Measurements from ENCODE around the gene HELQ.

The HELQ gene

GRCh38 chr4:83393908-83394307 lies 61.7 kb downstream of the HELQ start:
- Histone ChIP-seq H3K9me3 (peaks cover 12% of the 10 kb centered on the region), H4K20me1 (no peaks in the 10 kb centered on the region), H3K4me1 (peaks cover 18% of the 10 kb centered on the region), H3K4me2 (no peak overlapping the region), H3K4me3 (no peak overlapping the region), H3K27me3 (no peaks in the 10 kb centered on the region), H3K27ac (no peak overlapping the region), H3K36me3 (peaks cover 22% of the 10 kb centered on the region), H3K9ac (no peak overlapping the region)
- TF ChIP-seq Cebpa-rat (IDR thresholded peaks at IDR 0.05), result no peak

DNA sequence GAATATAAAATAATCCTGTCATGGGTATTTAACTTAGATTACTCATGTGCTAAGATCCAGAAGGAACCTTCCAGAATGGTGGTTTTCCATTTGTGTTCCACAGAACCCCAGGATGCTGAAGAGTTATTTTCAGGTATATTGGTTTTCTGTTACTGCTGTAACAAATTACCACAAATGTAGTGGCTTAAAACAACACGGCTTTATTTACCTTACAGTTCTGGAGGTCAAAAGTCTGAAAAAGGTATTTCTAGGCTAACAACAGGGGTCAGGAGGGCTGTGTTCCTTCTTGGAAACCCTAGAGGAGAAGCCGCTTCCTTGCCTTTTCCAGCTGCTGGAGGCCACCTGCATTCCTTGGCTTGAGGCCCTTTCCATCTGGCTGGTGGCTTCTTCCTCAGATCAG lies 63.1 kb downstream of the HELQ start:
- Histone ChIP-seq H3K9ac (no peak overlapping the region), H3K36me3 (peaks cover 13% of the 10 kb centered on the region), H3K4me1 (peaks cover 32% of the 10 kb centered on the region), H3K27me3 (no peaks in the 10 kb centered on the region), H3K9me3 (peaks cover 2% of the 10 kb centered on the region), H3K4me3 (no peak overlapping the region), H3K27ac (no peak overlapping the region), H4K20me1 (no peaks in the 10 kb centered on the region), H3K4me2 (no peak overlapping the region)
- no peak for TF ChIP-seq Cebpa-rat (IDR thresholded peaks at IDR 0.05)

DNA sequence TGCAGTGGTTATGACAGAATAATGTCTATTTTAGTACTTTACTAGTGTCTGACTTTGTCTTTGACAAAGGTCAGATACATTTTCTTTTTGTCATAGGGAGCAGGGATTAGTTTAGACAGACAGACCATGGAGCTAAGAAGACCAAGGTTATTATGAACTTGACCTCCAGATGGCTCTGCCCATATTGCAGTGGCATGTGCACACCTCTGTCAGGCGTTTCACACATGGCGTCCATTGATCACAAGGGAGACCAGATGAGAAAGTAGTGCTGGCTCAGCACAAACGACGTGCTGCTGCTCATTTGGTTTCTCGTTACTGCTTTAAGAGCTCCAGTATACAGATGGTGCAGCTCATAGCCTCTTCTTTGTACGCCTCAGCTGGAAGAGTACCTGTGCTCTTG lies 64.7 kb downstream of the HELQ start:
- TF ChIP-seq Cebpa-rat (IDR thresholded peaks at IDR 0.05), result no peak
- H3K27me3 ChIP-seq, result no peaks in the 10 kb centered on the region
- no peak overlapping the region for H3K4me3 ChIP-seq

DNA sequence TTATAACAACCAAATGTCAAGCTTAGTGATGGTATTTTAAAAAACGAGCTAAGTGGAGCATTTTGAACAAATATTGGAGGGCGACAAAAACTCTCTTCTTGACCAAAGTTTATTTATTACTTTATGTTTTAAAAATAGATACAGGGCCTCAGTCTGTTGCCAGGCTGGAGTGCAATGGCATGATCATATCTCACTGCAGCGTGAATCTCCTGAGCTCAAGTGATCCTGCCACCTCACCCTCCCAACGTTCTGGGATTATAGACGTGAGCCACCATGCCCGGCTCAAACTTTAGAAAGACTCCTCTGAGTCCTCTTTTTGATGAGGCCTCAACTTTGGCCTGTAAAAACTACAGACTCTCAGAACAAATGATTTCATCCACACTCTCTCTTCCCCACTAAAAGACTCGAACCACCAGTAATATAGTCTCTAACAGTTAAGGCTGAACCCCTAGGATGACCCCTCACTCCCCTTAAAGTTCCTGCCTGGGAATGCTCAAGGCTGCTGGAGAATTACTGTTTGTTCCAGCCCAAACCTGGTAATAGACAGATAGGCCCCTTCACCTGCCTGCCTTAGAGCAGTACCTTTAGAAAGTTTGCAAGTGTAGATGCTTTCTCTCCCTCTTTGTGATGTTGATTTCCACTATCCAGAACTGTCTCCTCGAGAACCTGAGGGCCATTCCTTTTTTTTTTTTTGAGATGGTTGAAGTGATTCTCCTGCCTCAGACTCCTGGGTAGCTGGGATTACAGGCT lies 65.7 kb downstream of the HELQ start:
- TF ChIP-seq Cebpa-rat (IDR thresholded peaks at IDR 0.05), result no peak
- Histone ChIP-seq H3K9ac (peak overlapping the region; percentile 38; the same call in 1 of the 2 replicates), H3K4me3 (no peak overlapping the region), H3K27me3 (no peaks in the 10 kb centered on the region), H3K4me2 (peak overlapping the region; percentile 79), H3K9me3 (peaks cover 3% of the 10 kb centered on the region), H3K36me3 (no peaks in the 10 kb centered on the region), H4K20me1 (no peaks in the 10 kb centered on the region), H3K27ac (peak overlapping the region; percentile 89), H3K4me1 (peaks cover 58% of the 10 kb centered on the region)

More for the DNA sequence above, 64.7 kb downstream of the HELQ start:
- Histone ChIP-seq H3K36me3 (no peaks in the 10 kb centered on the region), H3K27ac (no peak overlapping the region), H4K20me1 (no peaks in the 10 kb centered on the region), H3K4me2 (no peak overlapping the region; the same call in 1 of the 2 replicates), H3K4me1 (peaks cover 48% of the 10 kb centered on the region), H3K9ac (no peak overlapping the region), H3K9me3 (peaks cover 2% of the 10 kb centered on the region; the same call in 1 of the 2 replicates)

- Histone ChIP-seq H3K4me3 (no peak overlapping the region), H3K4me1 (peaks cover 59% of the 10 kb centered on the region), H3K9ac (no peak overlapping the region; the same call in 1 of the 2 replicates), H3K4me2 (peak overlapping the region; percentile 79), H3K27ac (peak overlapping the region; percentile 89), H4K20me1 (no peaks in the 10 kb centered on the region), H3K9me3 (peaks cover 3% of the 10 kb centered on the region), H3K36me3 (no peaks in the 10 kb centered on the region), H3K27me3 (no peaks in the 10 kb centered on the region)
- TF ChIP-seq Cebpa-rat (IDR thresholded peaks at IDR 0.05), result no peak
These were observed 66.4 kb downstream of the HELQ start for GRCh38 chr4:83389037-83389720.

- Histone ChIP-seq H3K36me3 (no peaks in the 10 kb centered on the region), H3K4me2 (peak overlapping the region; percentile 79), H3K9ac (peak overlapping the region; percentile 73; the same call in 1 of the 2 replicates), H3K9me3 (peaks cover 3% of the 10 kb centered on the region), H4K20me1 (no peaks in the 10 kb centered on the region), H3K27me3 (no peaks in the 10 kb centered on the region), H3K27ac (peak overlapping the region; percentile 89), H3K4me3 (no peak overlapping the region), H3K4me1 (peaks cover 59% of the 10 kb centered on the region)
- no peak for TF ChIP-seq Cebpa-rat (IDR thresholded peaks at IDR 0.05)
These were observed 67.3 kb downstream of the HELQ start for GRCh38 chr4:83388313-83388676.

DNA sequence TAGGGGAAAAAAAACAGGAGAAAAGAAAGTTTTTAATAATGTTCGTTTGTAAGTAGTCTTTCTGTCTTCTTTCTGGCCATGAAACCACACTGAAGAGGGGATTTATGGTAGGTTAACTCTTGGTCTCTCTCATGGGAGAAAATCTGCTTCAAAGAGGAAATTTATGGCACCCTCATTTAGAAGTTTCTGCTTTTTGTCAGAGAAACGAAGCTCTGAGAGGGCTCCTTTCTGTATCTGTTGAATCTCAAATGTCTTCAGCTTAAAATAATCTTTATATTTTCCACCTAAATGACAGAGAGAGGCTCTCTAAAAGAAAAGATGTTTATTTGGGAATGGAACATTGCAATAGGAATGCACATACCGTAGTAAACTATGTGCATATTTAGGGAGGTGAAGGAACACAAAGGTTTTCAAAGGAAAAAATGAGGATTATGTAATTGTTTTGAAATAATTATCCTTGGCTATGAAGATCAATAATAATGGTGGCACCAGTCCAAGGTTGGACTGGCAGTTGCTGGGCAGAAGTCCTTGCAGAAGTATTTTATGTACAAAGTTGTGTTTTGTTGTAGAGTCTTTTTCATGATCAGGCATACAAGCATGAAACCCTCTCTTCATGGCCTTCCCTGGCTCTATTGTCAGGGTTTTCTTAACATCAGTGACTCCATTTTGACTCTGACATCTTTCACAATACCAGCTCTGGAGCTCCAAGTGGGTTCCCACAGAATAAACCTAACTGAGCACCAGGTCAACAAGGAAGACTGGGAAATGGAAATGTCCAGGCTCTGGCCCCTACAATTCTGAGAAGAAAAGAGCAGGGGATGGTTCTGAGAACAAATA lies 67.9 kb downstream of the HELQ start:
- H3K4me1 ChIP-seq, result peaks cover 59% of the 10 kb centered on the region
- H3K36me3 ChIP-seq, result no peaks in the 10 kb centered on the region
- no peaks in the 10 kb centered on the region for H4K20me1 ChIP-seq
- H3K4me2 ChIP-seq, result peak overlapping the region; percentile 79
- H3K9me3 ChIP-seq, result peaks cover 3% of the 10 kb centered on the region
- H3K27ac ChIP-seq, result peak overlapping the region; percentile 89
- peak overlapping the region; percentile 73 for H3K9ac ChIP-seq
- peak overlapping the region; percentile 43; the same call in 1 of the 2 replicates for H3K4me3 ChIP-seq
- TF ChIP-seq Cebpa-rat (IDR thresholded peaks at IDR 0.05), result no peak
- no peaks in the 10 kb centered on the region for H3K27me3 ChIP-seq

DNA sequence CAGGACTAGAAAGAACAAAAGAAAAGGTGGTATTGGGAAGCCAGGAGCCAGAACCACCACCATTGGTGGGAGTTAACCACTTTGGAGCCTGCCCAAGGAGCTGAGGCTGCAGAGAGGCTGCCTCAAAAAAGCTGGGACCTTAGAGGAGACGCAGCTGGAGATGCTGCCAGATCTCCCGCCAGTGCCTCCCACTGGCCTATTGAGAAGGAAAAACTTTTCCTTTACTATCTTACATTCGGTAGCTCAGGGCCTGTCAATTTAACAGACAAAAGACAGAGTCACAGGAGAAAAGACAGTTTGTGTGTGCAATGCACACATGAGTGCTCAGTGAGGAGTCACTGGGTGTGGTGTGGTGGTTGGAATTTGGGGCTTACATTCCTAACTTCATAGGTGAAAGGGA lies 68.6 kb downstream of the HELQ start:
- H3K27ac ChIP-seq, result peak overlapping the region; percentile 89
- H3K9me3 ChIP-seq, result peaks cover 3% of the 10 kb centered on the region
- H3K4me2 ChIP-seq, result peak overlapping the region; percentile 79
- H3K9ac ChIP-seq, result peak overlapping the region; percentile 73
- no peaks in the 10 kb centered on the region for H3K27me3 ChIP-seq
- TF ChIP-seq Cebpa-rat (IDR thresholded peaks at IDR 0.05), result no peak
- peak overlapping the region; percentile 43 for H3K4me3 ChIP-seq
- no peaks in the 10 kb centered on the region for H3K36me3 ChIP-seq
- peaks cover 59% of the 10 kb centered on the region for H3K4me1 ChIP-seq
- no peaks in the 10 kb centered on the region for H4K20me1 ChIP-seq

DNA sequence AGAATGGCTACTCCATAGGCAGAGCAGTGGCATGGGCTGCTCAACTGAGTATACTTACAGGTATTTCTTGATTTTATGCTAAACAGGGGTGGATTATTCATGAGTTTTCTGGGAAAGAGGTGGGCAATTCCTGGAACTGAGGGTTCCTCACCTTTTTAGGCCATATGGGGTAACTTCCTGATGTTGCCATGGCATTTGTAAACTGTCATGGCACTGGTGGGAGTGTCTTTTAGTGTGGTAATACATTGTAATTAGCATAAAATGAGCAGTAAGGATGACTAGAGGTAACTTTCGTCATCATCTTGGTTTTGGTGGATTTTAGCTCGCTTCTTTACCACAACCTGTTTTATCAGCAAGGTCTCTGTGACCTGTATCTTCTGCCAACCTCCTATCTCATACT lies 72.8 kb downstream of the HELQ start:
- H3K4me2 ChIP-seq, result no peak overlapping the region
- no peaks in the 10 kb centered on the region for H4K20me1 ChIP-seq
- TF ChIP-seq Cebpa-rat (IDR thresholded peaks at IDR 0.05), result no peak
- H3K4me1 ChIP-seq, result peaks cover 30% of the 10 kb centered on the region
- peaks cover 12% of the 10 kb centered on the region; the same call in 1 of the 2 replicates for H3K36me3 ChIP-seq
- H3K27me3 ChIP-seq, result no peaks in the 10 kb centered on the region
- H3K9ac ChIP-seq, result no peak overlapping the region
- no peak overlapping the region for H3K4me3 ChIP-seq
- no peak overlapping the region for H3K27ac ChIP-seq
- H3K9me3 ChIP-seq, result peaks cover 40% of the 10 kb centered on the region

Data from BLaER1 (cell line).